ACC112 (cell line): ENCODE data around the gene MARCHF10.

Experiments used
- H2AFZ ChIP-seq: fragments of 200-600 bp; sonication (generic); one replicate; pipeline ENCODE4 v1.6.0; 2017; ENCODE audit warnings: antibody characterized with exemption, low read length; ENCODE audit not compliant: unreplicated experiment
- H3K27ac ChIP-seq: fragments of 200-600 bp; sonication (generic); 2 replicates; pipeline ENCODE4 v1.5.1; 2014; ENCODE audit warnings: low read depth, mild to moderate bottlenecking, antibody characterized with exemption, low read length, moderate library complexity
- H3K27me3 ChIP-seq: fragments of 200-600 bp; sonication (generic); 2 replicates; pipeline ENCODE4 v1.6.1; 2014; ENCODE audit warnings: mild to moderate bottlenecking, antibody characterized with exemption, low read length, moderate library complexity, mixed read lengths; ENCODE audit not compliant: insufficient read depth
- H3K36me3 ChIP-seq: fragments of 200-600 bp; sonication (generic); 2 replicates; pipeline ENCODE4 v1.6.1; 2016; ENCODE audit warnings: mild to moderate bottlenecking, antibody characterized with exemption, low read length, moderate library complexity, mixed read lengths; ENCODE audit not compliant: insufficient read depth
- H3K4me1 ChIP-seq: fragments of 200-600 bp; sonication (generic); one replicate; pipeline ENCODE4 v1.6.1; 2016; ENCODE audit warnings: low read length, mixed read lengths; ENCODE audit not compliant: insufficient read depth, unreplicated experiment, control insufficient read depth
- H3K4me3 ChIP-seq: fragments of 200-600 bp; sonication (generic); 2 replicates; pipeline ENCODE4 v1.5.1; 2014; ENCODE audit warnings: mild to moderate bottlenecking, low read depth, low read length
- H3K79me2 ChIP-seq: fragments of 200-600 bp; sonication (generic); one replicate; pipeline ENCODE4 v1.6.0; 2016; ENCODE audit warnings: low read length; ENCODE audit not compliant: control insufficient read depth, unreplicated experiment, insufficient read depth

MARCHF10 gene

GRCh38 chr17:62688398-62689160, 119.5 kb downstream of the MARCHF10 start:
- H3K36me3 ChIP-seq: peaks cover 13% of the 10 kb centered on the region; the same call in 1 of the 2 replicates
- H3K4me1 ChIP-seq: no peaks in the 10 kb centered on the region
- H3K27ac ChIP-seq: no peak overlapping the region
- no peaks in the 10 kb centered on the region for H3K27me3 ChIP-seq
- no peak overlapping the region for H2AFZ ChIP-seq
- H3K4me3 ChIP-seq: no peak overlapping the region
- H3K79me2 ChIP-seq: no peaks in the 10 kb centered on the region

GRCh38 chr17:62687997-62688396, 120.1 kb downstream of the MARCHF10 start:
- H3K4me1 ChIP-seq: no peaks in the 10 kb centered on the region

GRCh38 chr17:62684179-62684578, 123.9 kb downstream of the MARCHF10 start:
- Histone ChIP-seq H3K79me2 (no peaks in the 10 kb centered on the region), H3K4me3 (no peak overlapping the region), H3K27ac (no peak overlapping the region), H3K36me3 (peaks cover 13% of the 10 kb centered on the region; the same call in 1 of the 2 replicates), H3K27me3 (no peaks in the 10 kb centered on the region), H3K4me1 (no peaks in the 10 kb centered on the region), H2AFZ (no peak overlapping the region)

More at GRCh38 chr17:62687997-62688396, 120.1 kb downstream of the MARCHF10 start:
- H3K36me3 ChIP-seq: peaks cover 13% of the 10 kb centered on the region; the same call in 1 of the 2 replicates
- H3K27me3 ChIP-seq: no peaks in the 10 kb centered on the region
- H3K79me2 ChIP-seq: no peaks in the 10 kb centered on the region
- H3K27ac ChIP-seq: no peak overlapping the region
- no peak overlapping the region for H3K4me3 ChIP-seq
- no peak overlapping the region for H2AFZ ChIP-seq

DNA sequence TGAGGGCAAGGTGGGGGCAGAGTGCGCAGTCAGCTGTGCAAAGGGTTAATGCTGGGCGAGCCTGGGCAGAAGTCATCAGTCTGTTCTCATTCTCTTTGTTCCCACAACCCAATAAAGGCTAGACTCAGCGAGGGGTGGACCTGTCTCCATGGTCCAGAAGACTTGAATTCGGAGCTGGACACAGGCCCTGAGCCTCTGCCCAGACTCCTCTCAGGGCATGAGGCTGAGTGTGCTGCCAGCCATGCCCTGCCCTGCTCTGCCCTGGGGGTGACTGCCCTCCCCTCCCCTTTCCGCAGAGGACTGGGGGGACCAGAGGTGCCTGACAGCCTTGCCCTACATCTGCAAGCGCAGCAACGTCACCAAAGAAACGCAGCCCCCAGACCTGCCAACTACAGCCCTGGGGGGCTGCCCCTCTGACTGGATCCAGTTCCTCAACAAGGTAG, 126.2 kb downstream of the MARCHF10 start:
- H3K4me1 ChIP-seq: no peaks in the 10 kb centered on the region
- H3K27ac ChIP-seq: no peak overlapping the region
- H3K27me3 ChIP-seq: no peaks in the 10 kb centered on the region
- no peak overlapping the region for H2AFZ ChIP-seq
- H3K4me3 ChIP-seq: no peak overlapping the region
- no peaks in the 10 kb centered on the region for H3K79me2 ChIP-seq
- H3K36me3 ChIP-seq: peaks cover 14% of the 10 kb centered on the region; the same call in 1 of the 2 replicates

- Histone ChIP-seq H3K36me3 (peaks cover 11% of the 10 kb centered on the region; the same call in 1 of the 2 replicates), H3K27ac (no peak overlapping the region), H3K4me3 (no peak overlapping the region), H3K4me1 (no peaks in the 10 kb centered on the region), H3K79me2 (no peaks in the 10 kb centered on the region), H2AFZ (no peak overlapping the region), H3K27me3 (no peaks in the 10 kb centered on the region)
These were observed 126.8 kb downstream of the MARCHF10 start for GRCh38 chr17:62681061-62681938.

DNA sequence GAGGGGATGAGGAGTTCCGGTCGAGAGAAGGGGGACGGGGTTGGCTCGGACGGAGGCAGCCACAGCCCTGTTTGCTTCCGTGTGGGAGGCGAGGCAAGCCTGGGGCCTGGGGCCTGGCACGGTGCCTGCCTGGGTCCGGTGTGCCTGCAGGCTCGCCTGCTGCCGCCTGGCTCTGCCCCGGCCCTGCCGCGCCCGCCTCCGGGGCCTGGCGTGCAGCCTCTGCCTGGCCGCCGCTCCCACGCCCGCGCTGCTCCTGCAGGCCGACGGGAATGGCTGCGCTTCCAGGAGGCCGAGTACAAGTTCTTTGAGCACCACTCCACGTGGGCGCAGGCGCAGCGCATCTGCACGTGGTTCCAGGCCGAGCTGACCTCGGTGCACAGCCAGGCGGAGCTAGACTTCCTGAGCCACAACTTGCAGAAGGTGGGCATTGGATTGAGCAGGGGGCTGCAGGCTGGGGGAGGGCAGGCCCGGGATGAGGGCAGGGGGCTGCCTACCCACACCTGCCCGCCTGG, 127.5 kb downstream of the MARCHF10 start:
- Histone ChIP-seq H3K79me2 (no peaks in the 10 kb centered on the region), H3K36me3 (peaks cover 11% of the 10 kb centered on the region; the same call in 1 of the 2 replicates), H3K4me3 (no peak overlapping the region), H3K27ac (no peak overlapping the region), H2AFZ (no peak overlapping the region), H3K4me1 (no peaks in the 10 kb centered on the region), H3K27me3 (no peaks in the 10 kb centered on the region)

GRCh38 chr17:62679866-62680377, 128.2 kb downstream of the MARCHF10 start:
- Histone ChIP-seq H3K27ac (no peak overlapping the region), H3K36me3 (peaks cover 11% of the 10 kb centered on the region; the same call in 1 of the 2 replicates), H3K4me3 (no peak overlapping the region), H3K4me1 (no peaks in the 10 kb centered on the region), H3K27me3 (no peaks in the 10 kb centered on the region), H2AFZ (no peak overlapping the region), H3K79me2 (no peaks in the 10 kb centered on the region)

- Histone ChIP-seq H2AFZ (no peak overlapping the region), H3K27ac (no peak overlapping the region), H3K27me3 (no peaks in the 10 kb centered on the region), H3K79me2 (no peaks in the 10 kb centered on the region), H3K4me1 (no peaks in the 10 kb centered on the region), H3K36me3 (peaks cover 6% of the 10 kb centered on the region; the same call in 1 of the 2 replicates), H3K4me3 (no peak overlapping the region)
These were observed 129.7 kb downstream of the MARCHF10 start for GRCh38 chr17:62678214-62678919.

- Histone ChIP-seq H3K27me3 (no peaks in the 10 kb centered on the region), H3K36me3 (peaks cover 6% of the 10 kb centered on the region; the same call in 1 of the 2 replicates), H3K27ac (no peak overlapping the region), H2AFZ (no peak overlapping the region), H3K79me2 (no peaks in the 10 kb centered on the region), H3K4me1 (no peaks in the 10 kb centered on the region), H3K4me3 (no peak overlapping the region)
These were observed 131.0 kb downstream of the MARCHF10 start for GRCh38 chr17:62676952-62677596.
